ENCODE results near the gene FILIP1L.

- TF ChIP-seq CTCF (IDR thresholded peaks at IDR 0.05; ENCODE audit: insufficient read depth, low read length, poor library complexity, severe bottlenecking) (no peak), EZH2phosphoT487 (conservative IDR thresholded peaks at IDR 0.05; ENCODE audit: low read length) (no peak)
Observed at GRCh38 chr3:99974989-99975388, 139.3 kb downstream of the FILIP1L start.
